ENCODE results near the gene ABHD17A. TPM values are rescaled to one million over a fixed set of nuclear protein-coding genes. Genes with fewer than 3 reads are reported as not detected.
"Not testable (repeated sequence)": the region's sequence is repeated elsewhere in the genome, so short reads cannot be mapped to it uniquely, and the experiment has no call there.

Gene ABHD17A
- 48.4 and 71.0 TPM in 2 replicates for total RNA-seq

GRCh38 chr19:1885398-1886119, at the start of gene ABHD17A:
TSS of gene ABHD17A (minus strand) at chr19:1885496. CDS start at chr19:1881566, 3,930 bp downstream.
- H3K4me3 ChIP-seq (ENCODE audit: low read depth, low read length), result peak within 1 kb of the TSS; percentile 97
- FAIRE-seq; H3K27me3 ChIP-seq (ENCODE audit: control insufficient read depth, insufficient read depth, low read length); H3K36me3 ChIP-seq (ENCODE audit: control insufficient read depth, insufficient read depth, low read length): not testable (repeated sequence)
- peak; percentile 73 for DNase-seq (ENCODE audit: low read depth)

GRCh38 chr19:1933942-1934341, 48.6 kb upstream of the ABHD17A start:
- DNase-seq (ENCODE audit: low read depth), result no peak
- H3K27me3 ChIP-seq (ENCODE audit: control insufficient read depth, insufficient read depth, low read length), result no peaks in the 10 kb centered on the region

GRCh38 chr19:1933244-1933643, 47.9 kb upstream of the ABHD17A start:
- TF ChIP-seq CTCF (IDR thresholded peaks at IDR 0.05; ENCODE audit: insufficient read depth, low read length, severe bottlenecking), result no peak
- Histone ChIP-seq H3K27me3 (ENCODE audit: control insufficient read depth, insufficient read depth, low read length) (no peaks in the 10 kb centered on the region), H3K4me3 (ENCODE audit: low read depth, low read length) (no peak overlapping the region), H3K36me3 (ENCODE audit: control insufficient read depth, insufficient read depth, low read length) (no peaks in the 10 kb centered on the region)
- DNase-seq (ENCODE audit: low read depth), result no peak
- FAIRE-seq, result no peak

More at GRCh38 chr19:1933942-1934341, 48.6 kb upstream of the ABHD17A start:
- no peak for FAIRE-seq
- no peak overlapping the region for H3K4me3 ChIP-seq (ENCODE audit: low read depth, low read length)
- H3K36me3 ChIP-seq (ENCODE audit: control insufficient read depth, insufficient read depth, low read length), result no peaks in the 10 kb centered on the region
- no peak for TF ChIP-seq CTCF (IDR thresholded peaks at IDR 0.05; ENCODE audit: insufficient read depth, low read length, severe bottlenecking)

DNA sequence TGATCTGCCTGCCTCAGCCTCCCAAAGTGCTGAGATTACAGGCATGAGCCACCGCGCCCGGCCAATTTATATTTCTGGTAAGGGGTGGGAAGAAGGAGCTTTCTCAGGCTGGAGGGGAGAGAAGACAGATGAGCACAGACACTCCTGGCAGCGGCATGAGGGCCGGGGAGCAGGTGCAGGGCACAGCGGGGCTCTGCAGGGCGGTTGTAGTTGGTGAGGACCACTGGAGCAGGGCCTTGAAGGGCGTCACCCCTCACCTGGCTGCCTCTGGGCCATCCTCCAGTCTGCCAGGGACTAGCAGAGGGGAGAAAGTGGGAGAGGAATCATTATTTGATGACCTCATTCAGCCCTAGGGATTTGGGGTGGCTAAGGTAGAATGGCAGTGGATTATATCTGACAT, 47.1 kb upstream of the ABHD17A start:
- FAIRE-seq, result no peak
- no peak for TF ChIP-seq CTCF (IDR thresholded peaks at IDR 0.05; ENCODE audit: insufficient read depth, low read length, severe bottlenecking)
- DNase-seq (ENCODE audit: low read depth), result no peak

DNA sequence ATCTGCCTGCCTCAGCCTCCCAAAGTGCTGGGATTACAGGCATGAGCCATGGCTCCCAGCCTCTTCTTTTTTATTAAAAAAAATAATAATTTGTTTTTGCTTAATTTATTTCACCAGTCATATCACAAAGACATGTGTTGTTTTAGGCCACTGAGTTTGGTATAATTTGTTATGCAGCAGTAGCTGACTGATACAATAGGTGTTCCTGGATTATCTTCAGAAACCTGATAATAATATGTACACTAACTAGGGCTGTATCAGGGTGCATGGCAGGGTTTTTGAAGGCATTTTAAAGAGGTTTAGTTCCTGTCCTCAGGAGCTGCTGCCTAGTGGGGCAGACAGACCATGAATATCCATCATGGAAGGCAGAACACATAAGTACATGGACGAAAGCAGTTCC, 46.1 kb upstream of the ABHD17A start:
- H3K4me3 ChIP-seq (ENCODE audit: low read depth, low read length), result no peak overlapping the region
- FAIRE-seq (no peak), DNase-seq (ENCODE audit: low read depth) (no peak)
- no peaks in the 10 kb centered on the region for H3K36me3 ChIP-seq (ENCODE audit: control insufficient read depth, insufficient read depth, low read length)
- H3K27me3 ChIP-seq (ENCODE audit: control insufficient read depth, insufficient read depth, low read length), result no peaks in the 10 kb centered on the region
- TF ChIP-seq CTCF (IDR thresholded peaks at IDR 0.05; ENCODE audit: insufficient read depth, low read length, severe bottlenecking), result no peak

More for the DNA sequence above, 47.1 kb upstream of the ABHD17A start:
- Histone ChIP-seq H3K27me3 (ENCODE audit: control insufficient read depth, insufficient read depth, low read length) (no peaks in the 10 kb centered on the region), H3K36me3 (ENCODE audit: control insufficient read depth, insufficient read depth, low read length) (no peaks in the 10 kb centered on the region), H3K4me3 (ENCODE audit: low read depth, low read length) (no peak overlapping the region)

DNA sequence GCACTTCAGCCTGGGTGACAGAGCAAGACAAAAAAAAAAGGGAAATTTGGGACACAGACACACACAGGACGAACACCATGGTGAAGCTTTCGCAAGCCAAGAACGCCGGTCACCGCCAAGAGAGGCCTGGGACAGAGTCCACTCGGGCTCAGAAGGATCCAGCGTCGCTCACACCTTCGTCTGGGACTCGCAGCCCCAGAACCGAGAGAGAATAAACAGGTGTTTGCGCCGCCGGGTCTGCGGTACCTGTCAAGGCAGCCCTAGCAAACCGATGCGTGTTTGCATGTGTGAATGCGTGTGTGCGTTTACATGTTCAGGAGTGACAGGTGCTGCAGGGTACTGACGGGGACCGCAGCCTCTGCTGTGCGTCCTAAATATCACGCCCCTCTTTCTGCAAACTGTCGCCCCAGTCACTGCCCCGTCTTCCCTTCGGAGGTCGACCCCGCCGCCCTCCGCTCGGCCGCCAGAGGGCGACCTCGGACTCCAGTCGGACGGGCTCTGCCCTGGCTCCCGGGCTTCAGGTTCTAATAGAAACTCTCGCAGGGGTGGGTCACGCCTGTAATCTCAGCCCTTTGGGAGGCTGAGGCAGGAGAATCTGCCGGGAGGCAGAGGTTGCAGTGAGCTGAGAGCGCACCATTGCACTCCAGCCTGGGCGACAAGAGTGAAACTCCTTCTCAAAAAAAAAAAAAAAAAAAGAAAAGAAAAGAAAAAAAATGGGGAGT, 43.9 kb upstream of the ABHD17A start:
- no peak for FAIRE-seq
- no peak overlapping the region for H3K4me3 ChIP-seq (ENCODE audit: low read depth, low read length)

More for the DNA sequence above, 43.9 kb upstream of the ABHD17A start:
- no peaks in the 10 kb centered on the region for H3K27me3 ChIP-seq (ENCODE audit: control insufficient read depth, insufficient read depth, low read length)
- TF ChIP-seq CTCF (IDR thresholded peaks at IDR 0.05; ENCODE audit: insufficient read depth, low read length, severe bottlenecking), result peak; percentile 92
- DNase-seq (ENCODE audit: low read depth), result peak; percentile 45
- peaks cover 2% of the 10 kb centered on the region for H3K36me3 ChIP-seq (ENCODE audit: control insufficient read depth, insufficient read depth, low read length)
